ENCODE results near the gene CTNNA3. TPM values are rescaled to one million over a fixed set of nuclear protein-coding genes. Genes with fewer than 3 reads are reported as not detected.

The CTNNA3 gene
- total and polyA plus RNA-seq, 4 donors, result 0.16 to 2.4 (median 1.4) TPM

DNA sequence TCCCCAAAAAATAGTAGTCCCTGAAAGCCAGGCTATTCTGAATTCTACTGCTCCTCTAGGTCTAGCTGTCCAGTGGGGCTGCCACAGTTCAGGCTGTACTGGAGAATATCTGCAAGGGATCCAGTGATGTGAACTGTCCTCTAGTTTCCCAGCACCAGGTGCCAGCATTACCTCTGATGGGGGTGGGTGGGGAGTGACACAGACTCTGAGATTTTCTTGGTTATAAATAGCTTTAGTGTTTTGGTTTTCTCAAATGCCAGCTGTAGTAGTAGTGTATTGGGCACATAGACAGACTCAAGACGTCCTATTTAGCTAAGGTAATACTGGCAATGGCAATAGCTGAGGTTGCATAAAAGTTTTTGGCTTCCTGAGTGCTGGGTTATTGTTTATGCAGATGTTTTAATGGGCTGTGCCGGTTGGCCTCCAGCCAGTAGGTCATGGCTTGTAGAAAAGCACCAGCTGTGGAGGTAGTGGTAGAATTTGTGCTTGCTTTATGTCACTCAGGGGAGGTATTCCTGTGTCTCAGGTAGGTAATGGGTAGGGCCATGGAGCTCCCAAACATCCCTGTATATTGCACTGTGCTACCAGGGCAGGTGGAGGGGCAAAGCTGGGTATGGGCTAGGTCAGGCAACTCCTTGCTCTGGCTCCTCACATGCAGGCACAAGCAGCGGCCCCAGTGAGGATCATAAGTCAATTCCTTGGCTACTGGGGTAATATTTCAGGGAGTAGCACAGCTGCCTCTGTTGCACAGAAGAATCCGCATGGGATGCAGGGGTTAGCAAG lies 1108.9 kb downstream of the CTNNA3 start:
- TF ChIP-seq RXRA (IDR thresholded peaks at IDR 0.05) (no peak), YY1 (IDR thresholded peaks at IDR 0.05) (no peak), EGR1 (IDR thresholded peaks at IDR 0.05; ENCODE audit: low read depth in 2 of 2) (no peak), NR2F2 (IDR thresholded peaks at IDR 0.05) (no peak), GABPA (IDR thresholded peaks at IDR 0.05 in 1 of 2, conservative IDR thresholded peaks at IDR 0.05 in 1 of 2) (no peak), TAF1 (conservative IDR thresholded peaks at IDR 0.05) (no peak), SP1 (IDR thresholded peaks at IDR 0.05) (no peak), FOXA2 (IDR thresholded peaks at IDR 0.05) (no peak), CTCF (IDR thresholded peaks at IDR 0.05; ENCODE audit: low read depth, low read length, missing input control) (no peak), JUND (IDR thresholded peaks at IDR 0.05) (no peak), ZBTB33 (IDR thresholded peaks at IDR 0.05) (no peak), HNF4G (IDR thresholded peaks at IDR 0.05) (no peak)
- TF ChIP-seq, protein P1, sequence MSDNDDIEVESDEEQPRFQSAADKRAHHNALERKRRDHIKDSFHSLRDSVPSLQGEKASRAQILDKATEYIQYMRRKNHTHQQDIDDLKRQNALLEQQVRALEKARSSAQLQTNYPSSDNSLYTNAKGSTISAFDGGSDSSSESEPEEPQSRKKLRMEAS (IDR thresholded peaks at IDR 0.05), result no peak
- TF ChIP-seq, protein P2, sequence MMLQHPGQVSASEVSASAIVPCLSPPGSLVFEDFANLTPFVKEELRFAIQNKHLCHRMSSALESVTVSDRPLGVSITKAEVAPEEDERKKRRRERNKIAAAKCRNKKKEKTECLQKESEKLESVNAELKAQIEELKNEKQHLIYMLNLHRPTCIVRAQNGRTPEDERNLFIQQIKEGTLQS (IDR thresholded peaks at IDR 0.05), result no peak
- Histone ChIP-seq H3K36me3 (ENCODE audit: control insufficient read depth in 4 of 4, insufficient read depth in 3 of 4, low read depth in 1 of 4, low read length in 3 of 4) (no peaks in the 10 kb centered on the region), H3K27ac (ENCODE audit: low read depth in 1 of 2, low read length in 2 of 2) (no peak overlapping the region), H3K27me3 (ENCODE audit: control insufficient read depth in 4 of 4, insufficient read depth in 4 of 4, low read length in 3 of 4) (no peaks in the 10 kb centered on the region), H3K9ac (ENCODE audit: low read depth in 1 of 2, low read length in 2 of 2) (no peak overlapping the region), H3K4me1 (ENCODE audit: control insufficient read depth in 4 of 4, insufficient read depth in 4 of 4, low read length in 3 of 4) (no peaks in the 10 kb centered on the region), H3K4me3 (ENCODE audit: low read depth in 1 of 3, low read length in 3 of 3) (no peak overlapping the region), H3K9me3 (ENCODE audit: control insufficient read depth in 4 of 4, low read length in 3 of 4) (no peaks in the 10 kb centered on the region)
- no peak for DNase-seq (ENCODE audit: low spot score)
- WGBS, result 86% methylated on average over 4 of the region's 4 CpGs

GRCh38 chr10:66586073-66586472 lies 1109.9 kb downstream of the CTNNA3 start:
- H3K9me3 ChIP-seq (ENCODE audit: control insufficient read depth in 4 of 4, low read length in 3 of 4), result no peaks in the 10 kb centered on the region
- H3K4me1 ChIP-seq (ENCODE audit: control insufficient read depth in 4 of 4, insufficient read depth in 4 of 4, low read length in 3 of 4), result no peaks in the 10 kb centered on the region
- no peak for TF ChIP-seq NR2F2 (IDR thresholded peaks at IDR 0.05)
- TF ChIP-seq, protein P2 (IDR thresholded peaks at IDR 0.05), result no peak
- TF ChIP-seq RAD21 (IDR thresholded peaks at IDR 0.05), result no peak
- no peak for TF ChIP-seq REST (IDR thresholded peaks at IDR 0.05)
- TF ChIP-seq CTCF (IDR thresholded peaks at IDR 0.05; ENCODE audit: low read depth, low read length, missing input control), result no peak
- no peak for TF ChIP-seq FOXA1 (IDR thresholded peaks at IDR 0.05)
- no peak for TF ChIP-seq JUND (IDR thresholded peaks at IDR 0.05)
- no peak for TF ChIP-seq SP1 (IDR thresholded peaks at IDR 0.05)
- no peak for TF ChIP-seq GABPA (IDR thresholded peaks at IDR 0.05 in 1 of 2, conservative IDR thresholded peaks at IDR 0.05 in 1 of 2)
- no peak for TF ChIP-seq YY1 (IDR thresholded peaks at IDR 0.05)
- TF ChIP-seq RXRA (IDR thresholded peaks at IDR 0.05), result no peak
- TF ChIP-seq TAF1 (conservative IDR thresholded peaks at IDR 0.05), result no peak
- TF ChIP-seq, protein P1 (IDR thresholded peaks at IDR 0.05), result no peak
- TF ChIP-seq HNF4A (conservative IDR thresholded peaks at IDR 0.05), result no peak
- no peaks in the 10 kb centered on the region for H3K27me3 ChIP-seq (ENCODE audit: control insufficient read depth in 4 of 4, insufficient read depth in 4 of 4, low read length in 3 of 4)
- H3K9ac ChIP-seq (ENCODE audit: low read depth in 1 of 2, low read length in 2 of 2), result no peak overlapping the region
- DNase-seq (ENCODE audit: low spot score), result no peak
- no peaks in the 10 kb centered on the region for H3K36me3 ChIP-seq (ENCODE audit: control insufficient read depth in 4 of 4, insufficient read depth in 3 of 4, low read depth in 1 of 4, low read length in 3 of 4)
- 50% methylated on average over 5 of the region's 5 CpGs for WGBS
- H3K4me3 ChIP-seq (ENCODE audit: low read depth in 1 of 3, low read length in 3 of 3), result no peak overlapping the region
- H3K27ac ChIP-seq (ENCODE audit: low read depth in 1 of 2, low read length in 2 of 2), result no peak overlapping the region
